BLaER1 (cell line): Measurements from ENCODE around the gene RAB3GAP2.

Experiments used
- H3K27ac ChIP-seq: shearing (Covaris generic); formaldehyde crosslinking; 2 replicates; pipeline ENCODE4 v1.8.1; 2022
- H3K27me3 ChIP-seq: shearing (Covaris generic); formaldehyde crosslinking; 2 replicates; pipeline ENCODE4 v1.8.1; 2022
- H3K36me3 ChIP-seq: shearing (Covaris generic); formaldehyde crosslinking; 2 replicates; pipeline ENCODE4 v1.8.1; 2022
- H3K4me1 ChIP-seq: shearing (Covaris generic); formaldehyde crosslinking; 2 replicates; pipeline ENCODE4 v1.8.1; 2022
- H3K4me2 ChIP-seq: shearing (Covaris generic); formaldehyde crosslinking; 2 replicates; pipeline ENCODE4 v1.8.1; 2022
- H3K4me3 ChIP-seq: shearing (Covaris generic); formaldehyde crosslinking; 2 replicates; pipeline ENCODE4 v1.8.1; 2022
- H3K9ac ChIP-seq: shearing (Covaris generic); formaldehyde crosslinking; 2 replicates; pipeline ENCODE4 v1.8.1; 2022
- H3K9me3 ChIP-seq: shearing (Covaris generic); formaldehyde crosslinking; 2 replicates; pipeline ENCODE4 v1.8.1; 2022
- H4K20me1 ChIP-seq: shearing (Covaris generic); formaldehyde crosslinking; 2 replicates; pipeline ENCODE4 v1.8.1; 2022
- Cebpa-rat ChIP-seq: shearing (Covaris generic); IDR thresholded peaks from 2 replicates; pipeline ENCODE4 v1.8.1; 2022

Gene RAB3GAP2

GRCh38 chr1:220290140-220290761, 18.0 kb upstream of the RAB3GAP2 start:
- Histone ChIP-seq H3K4me2 (no peak overlapping the region), H3K27me3 (no peaks in the 10 kb centered on the region), H3K9ac (no peak overlapping the region), H3K9me3 (no peaks in the 10 kb centered on the region), H3K4me3 (no peak overlapping the region), H3K27ac (no peak overlapping the region), H3K36me3 (no peaks in the 10 kb centered on the region), H3K4me1 (no peaks in the 10 kb centered on the region), H4K20me1 (no peaks in the 10 kb centered on the region)
- TF ChIP-seq Cebpa-rat, result no peak

- Histone ChIP-seq H3K9ac (no peak overlapping the region), H3K36me3 (no peaks in the 10 kb centered on the region), H4K20me1 (no peaks in the 10 kb centered on the region), H3K27ac (no peak overlapping the region), H3K4me1 (no peaks in the 10 kb centered on the region), H3K9me3 (no peaks in the 10 kb centered on the region), H3K4me3 (no peak overlapping the region), H3K4me2 (no peak overlapping the region), H3K27me3 (no peaks in the 10 kb centered on the region)
- no peak for TF ChIP-seq Cebpa-rat
Measured at GRCh38 chr1:220287129-220287528, 14.9 kb upstream of the RAB3GAP2 start.

- Histone ChIP-seq H3K4me1 (no peaks in the 10 kb centered on the region), H3K36me3 (no peaks in the 10 kb centered on the region), H3K9me3 (no peaks in the 10 kb centered on the region), H3K27ac (no peak overlapping the region), H3K27me3 (no peaks in the 10 kb centered on the region), H3K4me2 (no peak overlapping the region), H3K9ac (no peak overlapping the region), H3K4me3 (no peak overlapping the region), H4K20me1 (no peaks in the 10 kb centered on the region)
- no peak for TF ChIP-seq Cebpa-rat
Measured at GRCh38 chr1:220283625-220284024, 11.4 kb upstream of the RAB3GAP2 start.

- Histone ChIP-seq H3K4me1 (no peaks in the 10 kb centered on the region), H3K36me3 (no peaks in the 10 kb centered on the region), H3K4me2 (no peak overlapping the region), H3K9ac (no peak overlapping the region), H3K27me3 (no peaks in the 10 kb centered on the region), H3K9me3 (no peaks in the 10 kb centered on the region), H3K27ac (no peak overlapping the region), H4K20me1 (no peaks in the 10 kb centered on the region), H3K4me3 (no peak overlapping the region)
- no peak for TF ChIP-seq Cebpa-rat
Measured at GRCh38 chr1:220281159-220281574, 8.9 kb upstream of the RAB3GAP2 start.

- no peak overlapping the region for H3K4me3 ChIP-seq
- no peaks in the 10 kb centered on the region for H3K27me3 ChIP-seq
- H3K9me3 ChIP-seq, result no peaks in the 10 kb centered on the region
- H3K4me2 ChIP-seq, result no peak overlapping the region
- no peaks in the 10 kb centered on the region for H4K20me1 ChIP-seq
- no peaks in the 10 kb centered on the region for H3K36me3 ChIP-seq
- H3K27ac ChIP-seq, result no peak overlapping the region
- no peak overlapping the region for H3K9ac ChIP-seq
- no peak for TF ChIP-seq Cebpa-rat
- H3K4me1 ChIP-seq, result no peaks in the 10 kb centered on the region
Measured at GRCh38 chr1:220280249-220280648, 8.0 kb upstream of the RAB3GAP2 start.

- H3K27ac ChIP-seq, result no peak overlapping the region
- no peak overlapping the region for H3K4me3 ChIP-seq
- TF ChIP-seq Cebpa-rat, result no peak
- H4K20me1 ChIP-seq, result no peaks in the 10 kb centered on the region
- H3K9ac ChIP-seq, result no peak overlapping the region
- H3K9me3 ChIP-seq, result no peaks in the 10 kb centered on the region
- H3K36me3 ChIP-seq, result no peaks in the 10 kb centered on the region
- H3K4me1 ChIP-seq, result no peaks in the 10 kb centered on the region
- no peak overlapping the region for H3K4me2 ChIP-seq
- no peaks in the 10 kb centered on the region for H3K27me3 ChIP-seq
Measured at GRCh38 chr1:220278991-220279390, 6.7 kb upstream of the RAB3GAP2 start.

GRCh38 chr1:220275430-220275829, 3.2 kb upstream of the RAB3GAP2 start:
- Histone ChIP-seq H3K4me3 (no peak overlapping the region), H3K4me2 (no peak overlapping the region), H3K4me1 (peaks cover 16% of the 10 kb centered on the region), H3K36me3 (no peaks in the 10 kb centered on the region), H4K20me1 (no peaks in the 10 kb centered on the region), H3K27me3 (no peaks in the 10 kb centered on the region), H3K9ac (no peak overlapping the region), H3K9me3 (no peaks in the 10 kb centered on the region), H3K27ac (no peak overlapping the region)
- no peak for TF ChIP-seq Cebpa-rat

GRCh38 chr1:220274251-220274855, 2.1 kb upstream of the RAB3GAP2 start:
- Histone ChIP-seq H3K9me3 (no peaks in the 10 kb centered on the region), H3K27me3 (no peaks in the 10 kb centered on the region), H3K4me3 (no peak overlapping the region), H3K9ac (no peak overlapping the region), H3K4me1 (peaks cover 21% of the 10 kb centered on the region), H3K4me2 (no peak overlapping the region), H3K27ac (no peak overlapping the region), H4K20me1 (0 out of 2 replicates have a peak, but pooled peaks cover 5% of the 10 kb centered on the region), H3K36me3 (peaks cover 8% of the 10 kb centered on the region)
- TF ChIP-seq Cebpa-rat, result no peak

GRCh38 chr1:220272841-220273090, 513 bp upstream of the RAB3GAP2 start:
- 0 out of 2 replicates have a peak, but pooled peaks cover 5% of the 10 kb centered on the region for H4K20me1 ChIP-seq
- peak overlapping the region; percentile 93 for H3K4me3 ChIP-seq
- H3K27ac ChIP-seq, result peak overlapping the region; percentile 87
- H3K9me3 ChIP-seq, result 0 out of 2 replicates have a peak, but pooled peaks cover under 1% of the 10 kb centered on the region
- no peaks in the 10 kb centered on the region for H3K27me3 ChIP-seq
- H3K36me3 ChIP-seq, result peaks cover 24% of the 10 kb centered on the region
- no peak for TF ChIP-seq Cebpa-rat
- H3K4me2 ChIP-seq, result peak overlapping the region; percentile 84
- H3K4me1 ChIP-seq, result peaks cover 21% of the 10 kb centered on the region
- H3K9ac ChIP-seq, result peak overlapping the region; percentile 91; the same call in 1 of the 2 replicates

- H3K4me1 ChIP-seq, result peaks cover 21% of the 10 kb centered on the region
- peak overlapping the region; percentile 91 for H3K9ac ChIP-seq
- peak overlapping the region; percentile 87 for H3K27ac ChIP-seq
- peaks cover 35% of the 10 kb centered on the region for H3K36me3 ChIP-seq
- H3K9me3 ChIP-seq, result peaks cover 12% of the 10 kb centered on the region
- H3K4me2 ChIP-seq, result peak overlapping the region; percentile 84
- H3K27me3 ChIP-seq, result no peaks in the 10 kb centered on the region
- H3K4me3 ChIP-seq, result peak overlapping the region; percentile 93
- H4K20me1 ChIP-seq, result peaks cover 5% of the 10 kb centered on the region; the same call in 1 of the 2 replicates
- TF ChIP-seq Cebpa-rat, result no peak
Measured at GRCh38 chr1:220271706-220272046, 577 bp downstream of the RAB3GAP2 start.
